Thymus (tissue), 11 donors: Measurements from ENCODE around the gene DBN1. TPM values are rescaled to one million over a fixed set of nuclear protein-coding genes. Genes with fewer than 3 reads are reported as not detected.

Experiments used
- DNase-seq, 9 donors: peaks; one replicate each; pipeline ENCODE4 v3.0.0-alpha.2; 2013; ENCODE audit warnings: low spot score in 9 of 9, low read depth in 6 of 9, missing footprints in 1 of 9
- H3K27ac ChIP-seq, 2 donors: one replicate each; pipeline ENCODE4 v1.5.1; 2013; ENCODE audit warnings: control low read depth in 1 of 2, low read depth in 1 of 2, low read length in 1 of 2, mild to moderate bottlenecking in 1 of 2, moderate library complexity in 1 of 2
- H3K27me3 ChIP-seq, 2 donors: one replicate each; pipeline ENCODE4 v1.5.1; 2013; ENCODE audit warnings: low read length in 1 of 2; ENCODE audit not compliant: control insufficient read depth in 2 of 2, insufficient read depth in 1 of 2
- H3K36me3 ChIP-seq, 2 donors: one replicate each; pipeline ENCODE4 v1.5.1; 2013; ENCODE audit warnings: low read length in 1 of 2, mild to moderate bottlenecking in 1 of 2, moderate library complexity in 1 of 2; ENCODE audit not compliant: control insufficient read depth in 2 of 2, insufficient read depth in 2 of 2
- H3K4me1 ChIP-seq, 2 donors: one replicate each; pipeline ENCODE4 v1.5.1; 2013; ENCODE audit warnings: low read length in 2 of 2; ENCODE audit not compliant: control insufficient read depth in 2 of 2, insufficient read depth in 2 of 2
- H3K4me3 ChIP-seq, 2 donors: one replicate each; pipeline ENCODE4 v1.5.1; 2013; ENCODE audit warnings: low read length in 2 of 2, control low read depth in 1 of 2, mild to moderate bottlenecking in 1 of 2
- H3K9me3 ChIP-seq, 2 donors: one replicate each; pipeline ENCODE4 v1.5.1; 2013; ENCODE audit warnings: low read length in 1 of 2, mild to moderate bottlenecking in 1 of 2; ENCODE audit not compliant: control insufficient read depth in 2 of 2, insufficient read depth in 1 of 2
- WGBS: extraction: QIAGEN DNeasy Blood & Tissue Kit; methylation state at CpG from one replicate; pipeline ENCODE4 v1.1.7; 2013; 5-methylcytosine and 5-hydroxymethylcytosine counted together
- polyA plus RNA-seq: library from polyadenylated mRNA; stranded (reverse); fragments of 200-250 nt; gene quantifications from one replicate; pipeline ENCODE4 v1.2.3, GENCODE V29; 2013
- total RNA-seq: library from RNA; stranded (reverse); fragments of 120-200 nt; gene quantifications from one replicate; pipeline ENCODE4 v1.2.4, GENCODE V29; 2013
- donor health status: healthy.

The DBN1 gene
- total and polyA plus RNA-seq, 2 donors, result 32.3 to 34.3 TPM

DNA sequence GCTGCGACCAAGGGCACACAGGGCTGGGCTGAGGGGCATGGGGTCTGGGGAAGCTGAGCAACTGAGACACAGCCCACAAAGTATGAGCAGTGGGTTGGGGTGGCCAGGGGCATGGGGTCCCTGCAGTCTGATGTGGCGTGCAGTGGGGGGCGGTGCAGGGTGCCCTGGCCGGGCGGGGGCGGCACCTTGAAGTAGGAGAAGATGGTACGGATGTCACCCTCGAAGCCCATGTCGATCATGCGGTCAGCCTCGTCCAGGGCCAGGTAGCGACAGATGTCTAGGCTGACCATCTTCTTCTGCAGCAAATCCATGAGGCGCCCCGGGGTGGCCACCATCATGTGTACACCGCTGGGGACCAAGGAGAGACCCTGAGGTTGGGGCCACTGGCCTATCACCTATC lies 40.1 kb upstream of the DBN1 start:
- no peak overlapping the region for H3K4me3 ChIP-seq
- no peak for DNase-seq
- no peaks in the 10 kb centered on the region for H3K27me3 ChIP-seq
- no peak overlapping the region for H3K27ac ChIP-seq
- H3K36me3 ChIP-seq, result peaks cover 51 to 58% of the 10 kb centered on the region in 2 donors
- WGBS, result 99% methylated on average over 15 of the region's 15 CpGs
- peaks cover 0 to 3% of the 10 kb centered on the region in 2 donors for H3K9me3 ChIP-seq
- peaks cover 28 to 36% of the 10 kb centered on the region in 2 donors for H3K4me1 ChIP-seq

DNA sequence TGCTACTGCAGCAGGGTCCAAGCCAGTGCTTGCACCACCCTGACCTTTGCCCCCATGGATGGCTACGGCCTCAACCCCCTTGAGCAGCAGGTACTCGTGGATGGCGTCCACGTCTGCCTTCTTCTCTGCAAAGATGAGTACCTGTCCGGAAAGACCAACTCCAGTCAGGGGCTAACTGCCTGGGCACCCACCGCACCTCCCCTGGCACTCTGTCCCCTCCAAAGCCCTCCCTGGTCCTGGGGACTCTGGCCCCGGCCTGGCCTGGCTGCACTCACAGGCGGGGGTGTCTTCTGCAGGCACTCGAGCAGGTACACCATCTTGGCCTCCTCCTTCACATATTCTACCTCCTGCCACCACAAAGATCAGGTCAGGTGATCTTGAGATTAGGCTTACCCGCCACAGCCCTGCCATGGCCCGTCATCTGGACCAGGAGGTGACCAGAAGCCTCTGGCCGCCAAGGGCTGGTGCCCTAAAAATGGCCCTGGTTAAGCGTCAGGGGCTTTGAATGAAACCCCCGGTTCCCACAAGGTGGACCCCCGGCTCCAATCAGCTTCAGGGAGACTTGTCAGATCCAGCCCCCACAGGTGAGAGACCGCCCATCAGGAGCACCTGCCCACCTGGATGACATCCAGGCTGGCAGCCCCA lies 39.4 kb upstream of the DBN1 start:
- Histone ChIP-seq H3K4me1 (peaks cover 28 to 42% of the 10 kb centered on the region in 2 donors), H3K27ac (no peak overlapping the region), H3K36me3 (peaks cover 51 to 58% of the 10 kb centered on the region in 2 donors), H3K4me3 (no peak overlapping the region), H3K9me3 (peaks cover 0 to 3% of the 10 kb centered on the region in 2 donors), H3K27me3 (no peaks in the 10 kb centered on the region)
- 97% methylated on average over 16 of the region's 16 CpGs for WGBS
- DNase-seq, result no peak

DNA sequence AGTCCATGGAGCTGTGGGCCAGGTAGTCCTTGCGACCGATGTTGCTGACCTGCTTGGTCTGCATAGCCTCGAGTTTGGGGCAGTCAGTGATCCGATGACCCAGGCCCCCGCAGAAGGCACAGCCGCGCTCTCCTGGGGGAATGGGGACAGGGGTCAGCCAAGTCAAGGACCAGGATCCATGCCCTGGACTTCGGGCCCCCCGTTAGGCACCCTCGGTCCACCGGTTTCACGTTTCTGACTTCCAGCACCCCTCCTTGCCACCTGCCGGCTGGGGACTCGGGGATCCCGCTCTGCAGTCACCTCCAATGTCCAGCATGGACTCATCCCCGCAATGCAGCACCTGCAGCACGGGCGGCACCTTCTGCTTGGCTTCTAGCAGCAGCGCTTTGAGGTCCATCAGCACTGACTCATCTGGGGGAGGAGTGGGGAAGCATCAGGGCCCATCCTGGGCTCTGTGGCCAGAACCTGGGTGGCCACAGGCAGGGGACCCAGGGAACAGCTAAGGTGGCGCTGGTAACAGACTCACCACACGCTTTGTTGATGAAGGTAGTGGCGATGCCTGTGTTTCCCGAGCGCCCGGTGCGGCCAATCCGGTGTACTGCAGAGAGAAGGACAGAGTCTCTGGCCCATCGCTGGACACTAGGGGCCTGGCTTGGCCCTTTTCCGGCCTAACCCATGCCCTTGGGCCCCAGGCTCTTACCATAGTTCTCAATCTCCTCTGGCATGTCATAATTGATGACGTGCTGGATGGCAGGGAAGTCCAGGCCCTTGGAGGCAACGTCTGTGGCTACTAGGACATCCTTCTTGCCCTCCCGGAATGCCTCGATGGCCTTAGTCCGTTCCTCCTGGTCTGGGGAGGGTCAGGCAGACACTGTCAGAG lies 38.6 kb upstream of the DBN1 start:
- WGBS, result 98% methylated on average over 34 of the region's 34 CpGs
- DNase-seq, result no peak
- H3K27me3 ChIP-seq, result no peaks in the 10 kb centered on the region
- peaks cover 51 to 58% of the 10 kb centered on the region in 2 donors for H3K36me3 ChIP-seq
- peaks cover 0 to 3% of the 10 kb centered on the region in 2 donors for H3K9me3 ChIP-seq
- H3K27ac ChIP-seq, result no peak overlapping the region
- H3K4me3 ChIP-seq, result no peak overlapping the region
- H3K4me1 ChIP-seq, result peaks cover 28 to 46% of the 10 kb centered on the region in 2 donors

DNA sequence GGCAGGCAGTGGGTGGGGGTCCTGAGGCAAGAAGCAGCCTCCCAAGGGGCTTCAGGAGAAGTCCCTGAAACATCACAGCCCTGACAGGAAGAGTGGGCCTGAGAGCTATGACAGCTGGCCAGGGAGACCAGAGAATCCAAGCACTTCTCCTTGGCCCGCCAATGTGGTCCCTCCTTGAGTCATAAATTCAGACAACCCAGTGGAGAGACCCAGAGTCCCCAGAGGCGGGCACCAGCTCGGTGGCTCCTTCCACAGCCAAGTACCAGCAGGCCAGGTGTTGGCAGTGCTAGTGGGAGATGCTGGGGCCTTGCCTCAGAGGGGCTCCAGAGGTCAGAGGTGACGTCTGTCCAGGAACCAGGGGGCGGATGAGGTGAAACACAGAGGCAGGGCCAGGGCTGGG lies 37.7 kb upstream of the DBN1 start:
- peak overlapping the region; percentile 1 to 25 for H3K27ac ChIP-seq

DNA sequence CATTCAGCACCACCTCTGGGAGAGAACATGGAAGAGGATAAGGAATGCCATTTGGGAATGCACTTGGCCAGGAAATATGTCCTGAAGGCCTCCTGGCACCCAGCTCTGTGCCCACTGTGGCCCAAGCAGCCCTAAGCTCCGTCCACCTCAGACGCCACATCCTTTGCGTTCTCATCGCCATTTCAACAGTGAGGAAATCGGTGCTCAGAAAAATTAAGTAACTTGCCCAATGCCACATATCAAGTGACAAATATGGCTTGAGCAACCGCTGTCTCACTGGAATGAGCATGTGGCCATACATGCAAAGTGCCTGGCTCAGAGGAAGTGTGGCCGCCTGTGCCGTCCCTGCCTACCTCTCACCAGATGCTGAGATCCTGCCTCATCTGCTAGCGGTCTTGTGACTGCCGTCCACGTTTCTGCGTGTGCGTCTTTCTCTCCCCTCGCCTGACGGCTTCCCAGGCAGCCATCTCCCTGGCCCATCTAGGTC lies 37.2 kb upstream of the DBN1 start:
- H3K4me1 ChIP-seq, result peaks cover 21 to 38% of the 10 kb centered on the region in 2 donors
- H3K27ac ChIP-seq, result peak overlapping the region; percentile 25 to 36
- no peak for DNase-seq
- 94% methylated on average over 15 of the region's 15 CpGs for WGBS
- H3K36me3 ChIP-seq, result peaks cover 50 to 57% of the 10 kb centered on the region in 2 donors
- no peaks in the 10 kb centered on the region for H3K27me3 ChIP-seq
- H3K9me3 ChIP-seq, result peaks cover 0 to 3% of the 10 kb centered on the region in 2 donors
- no peak overlapping the region for H3K4me3 ChIP-seq

More for the DNA sequence above, 37.7 kb upstream of the DBN1 start:
- Histone ChIP-seq H3K4me1 (peaks cover 27 to 44% of the 10 kb centered on the region in 2 donors), H3K27me3 (no peaks in the 10 kb centered on the region), H3K9me3 (peaks cover 0 to 3% of the 10 kb centered on the region in 2 donors), H3K4me3 (no peak overlapping the region), H3K36me3 (peaks cover 51 to 58% of the 10 kb centered on the region in 2 donors)
- 96% methylated on average over 5 of the region's 5 CpGs for WGBS
- no peak for DNase-seq

DNA sequence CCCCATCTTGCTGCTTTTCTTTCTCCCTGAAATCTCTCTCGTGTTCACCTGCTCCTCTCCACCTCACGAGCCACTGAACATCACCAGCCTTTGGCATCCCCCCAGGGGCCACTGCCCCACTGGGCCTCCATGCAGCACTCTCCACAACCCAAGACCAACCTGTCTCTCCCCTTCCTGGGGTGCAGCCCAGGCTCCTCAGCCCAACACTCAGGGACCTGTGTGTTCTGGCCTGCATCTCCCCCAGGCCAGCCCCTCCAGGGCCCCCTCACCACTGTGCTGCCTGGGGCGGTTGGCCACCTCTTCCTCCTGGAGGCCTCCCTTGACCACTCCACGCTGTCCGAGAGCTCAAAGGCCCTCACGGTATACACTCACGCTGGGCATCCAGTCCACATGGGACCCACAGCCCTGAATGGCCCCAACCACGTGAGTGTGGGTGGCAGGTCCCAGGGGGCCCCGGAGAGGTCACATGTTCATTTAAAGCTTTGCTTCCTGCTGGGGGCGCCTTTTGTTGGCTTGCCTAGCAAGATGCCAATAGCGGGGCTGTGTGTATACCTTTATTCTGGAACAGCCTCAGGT lies 36.6 kb upstream of the DBN1 start:
- Histone ChIP-seq H3K9me3 (peaks cover 0 to 3% of the 10 kb centered on the region in 2 donors), H3K27me3 (no peaks in the 10 kb centered on the region), H3K4me3 (no peak overlapping the region), H3K36me3 (peaks cover 45 to 52% of the 10 kb centered on the region in 2 donors), H3K4me1 (peaks cover 17 to 38% of the 10 kb centered on the region in 2 donors), H3K27ac (peak overlapping the region in 1 of 2 donors; percentile 43)
- WGBS, result 66% methylated on average over 11 of the region's 11 CpGs
- DNase-seq, result peak in 1 of 9 donors; percentile 37

DNA sequence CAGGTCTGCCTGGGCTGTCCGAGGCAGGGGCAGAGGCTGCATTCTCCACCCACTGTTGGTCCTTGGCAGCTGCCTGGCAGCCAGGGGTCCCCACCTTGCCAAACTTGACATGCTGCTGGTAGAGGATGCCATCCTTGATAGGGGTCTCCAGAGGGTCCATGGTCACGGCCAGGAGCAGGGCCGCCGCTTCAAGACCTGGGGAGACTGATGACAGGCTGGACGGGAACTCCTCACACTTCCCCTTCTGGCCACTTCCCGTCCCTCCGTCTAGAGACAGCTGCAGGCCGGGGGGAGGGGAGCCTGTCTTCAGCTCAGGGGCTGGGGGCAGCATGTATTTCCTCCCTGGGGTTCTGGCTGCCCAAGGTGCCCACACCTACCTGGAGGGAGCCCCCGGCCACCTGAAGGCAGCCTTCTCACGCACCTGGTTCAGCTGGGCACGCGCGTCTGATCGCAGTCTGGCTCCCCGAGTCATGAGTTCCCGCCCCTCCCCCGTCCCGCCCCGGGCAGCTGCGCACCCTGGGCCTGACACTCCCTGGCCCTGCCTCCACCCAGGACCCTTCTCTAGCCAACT lies 36.0 kb upstream of the DBN1 start, which contains the start of gene DOK3:
Gene DOK3 (minus strand): TSS at position 446 of the 571 bp plus-strand sequence. CDS start 286 bp downstream, at position 160.
- H3K27ac ChIP-seq, result peak within 1 kb of the TSS; percentile 48 to 76
- H3K9me3 ChIP-seq, result peaks cover 0 to 3% of the 10 kb centered on the region in 2 donors
- 8% methylated on average over 20 of the region's 20 CpGs for WGBS
- H3K4me1 ChIP-seq, result peaks cover 17 to 38% of the 10 kb centered on the region in 2 donors
- peak in 1 of 9 donors; percentile 53 for DNase-seq
- peaks cover 39 to 48% of the 10 kb centered on the region in 2 donors for H3K36me3 ChIP-seq
- no peaks in the 10 kb centered on the region for H3K27me3 ChIP-seq
- peak within 1 kb of the TSS; percentile 6 to 30 for H3K4me3 ChIP-seq

DNA sequence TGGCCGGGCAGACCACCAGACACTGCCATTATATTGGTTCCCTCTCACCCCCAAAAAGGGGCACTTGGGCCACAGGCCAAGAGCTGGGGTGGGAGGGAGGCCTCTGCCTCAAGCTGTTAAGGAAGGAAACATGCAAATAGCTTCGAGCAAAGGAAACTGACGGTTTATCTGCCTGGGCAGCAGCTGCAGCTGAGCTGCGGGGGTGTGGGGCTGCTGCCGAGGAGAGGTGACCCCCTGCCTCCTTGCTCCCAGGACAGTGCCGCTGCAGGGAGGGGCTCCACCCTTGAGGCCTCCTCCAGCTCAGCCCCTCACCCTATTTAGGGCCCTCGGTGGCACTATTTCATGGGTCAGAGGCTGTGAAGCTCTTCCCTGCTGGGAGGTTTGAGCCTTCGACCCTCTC lies 35.4 kb upstream of the DBN1 start:
- Histone ChIP-seq H3K4me1 (peaks cover 17 to 38% of the 10 kb centered on the region in 2 donors), H3K36me3 (peaks cover 36 to 44% of the 10 kb centered on the region in 2 donors), H3K9me3 (peaks cover 0 to 3% of the 10 kb centered on the region in 2 donors), H3K27me3 (no peaks in the 10 kb centered on the region), H3K27ac (peak overlapping the region; percentile 48 to 76), H3K4me3 (peak overlapping the region; percentile 6 to 30)
- WGBS, result 8% methylated on average over 8 of the region's 8 CpGs
- peak in 1 of 9 donors; percentile 65 for DNase-seq
